Keratinocyte (primary cell): ENCODE data around the gene MALT1.

Source experiments
- CTCF ChIP-seq, 3 experiments: IDR thresholded peaks in 1 of 3; conservative IDR thresholded peaks in 1 of 3; optimal IDR thresholded peaks in 1 of 3; 2 replicates in 2 of 3; 3 replicates in 1 of 3; pipeline versions ENCODE3 to v1.5.1; 2011; ENCODE audit warnings: low read length in 3 of 3, mild to moderate bottlenecking in 3 of 3, moderate library complexity in 2 of 3, control low read depth in 1 of 3, inconsistent platforms in 1 of 3; ENCODE audit not compliant: insufficient read depth in 2 of 3; ENCODE audit errors: extremely low read depth in 1 of 3
- EZH2 ChIP-seq: IDR thresholded peaks from one replicate; pipeline ENCODE4 v1.6.1; 2012; ENCODE audit warnings: inconsistent platforms, mild to moderate bottlenecking, low read length, moderate library complexity

- TF ChIP-seq CTCF (optimal IDR thresholded peaks at IDR 0.05 in 1 of 3, IDR thresholded peaks at IDR 0.05 in 1 of 3, conservative IDR thresholded peaks at IDR 0.05 in 1 of 3; ENCODE audit: extremely low read depth in 1 of 3, insufficient read depth in 2 of 3, low read length in 3 of 3) (no peak), EZH2 (no peak)
Observed at GRCh38 chr18:58758606-58759005, 87.3 kb downstream of the MALT1 start.
